Uterus (tissue), 4 donors: ENCODE measurements around the gene UBL3. TPM values are rescaled to one million over a fixed set of nuclear protein-coding genes. Genes with fewer than 3 reads are reported as not detected.

Experiments
- DNase-seq, 2 donors: peaks; one replicate each; pipeline ENCODE4 v3.0.0-alpha.2; 2019 to 2020
- H3K27ac ChIP-seq, 2 donors: fragments of 200-600 bp; sonication (generic); 1 replicate in 1 of 2; 2 replicates in 1 of 2; pipeline ENCODE4 v1.5.1; 2016 to 2018
- H3K27me3 ChIP-seq, 2 donors: fragments of 200-600 bp; sonication (generic); one replicate each; pipeline ENCODE4 v1.5.1; 2018 to 2019; ENCODE audit warnings: control low read depth in 1 of 2
- H3K36me3 ChIP-seq, 2 donors: fragments of 200-600 bp; sonication (generic); one replicate each; pipeline ENCODE4 v1.5.1; 2019; ENCODE audit warnings: control low read depth in 1 of 2
- H3K4me1 ChIP-seq, 2 donors: fragments of 200-600 bp; sonication (generic); one replicate each; pipeline ENCODE4 v1.5.1; 2018 to 2019; ENCODE audit warnings: control low read depth in 1 of 2
- H3K4me3 ChIP-seq, 2 donors: fragments of 200-600 bp; sonication (generic); 1 replicate in 1 of 2; 2 replicates in 1 of 2; pipeline ENCODE4 v1.5.1; 2018 to 2019; ENCODE audit warnings: mild to moderate bottlenecking in 1 of 2
- H3K9me3 ChIP-seq, 2 donors: fragments of 200-600 bp; sonication (generic); one replicate each; pipeline ENCODE4 v1.5.1; 2019; ENCODE audit warnings: control low read depth in 1 of 2
- CTCF ChIP-seq, 4 experiments: fragments of 200-600 bp in 2 of 4; fragments of 450-650 bp in 2 of 4; sonication (generic) in 2 of 4; IDR thresholded peaks; one replicate each; pipeline ENCODE4 v1.5.1; 2016 to 2019; ENCODE audit warnings: antibody characterized with exemption in 4 of 4, mild to moderate bottlenecking in 2 of 4, moderate library complexity in 1 of 4
- POLR2A ChIP-seq, 2 donors: fragments of 450-650 bp; IDR thresholded peaks; one replicate each; pipeline ENCODE4 v1.6.1; 2016; ENCODE audit warnings: antibody characterized with exemption in 2 of 2, mild to moderate bottlenecking in 1 of 2, moderate library complexity in 1 of 2
- intact Hi-C: fragments of 100-400 bp; cut with DNase I; formaldehyde crosslinking; loops from one replicate; pipeline ENCODE4 v1.15.1; 2023; ENCODE audit warnings: low total_unique reads
- total RNA-seq, 4 donors: library from RNA; depleted of rRNA in 3 of 4; stranded (reverse); fragments of >200 nt in 3 of 4; gene quantifications; one replicate each; pipeline versions ENCODE4 v1.1.0 to v1.2.4, GENCODE V29; 2014 to 2023
- donor health status: DM: yes; HTN: yes; CAD: no.

The UBL3 gene
- total RNA-seq, 4 donors from 2014 or later = 30.2 to 59.7 (median 56.8) TPM

GRCh38 chr13:29840585-29840984 is 9.8 kb downstream of the UBL3 start:
- no peak for TF ChIP-seq POLR2A (IDR thresholded peaks at IDR 0.05)
- TF ChIP-seq CTCF (IDR thresholded peaks at IDR 0.05) = no peak
- DNase-seq = no peak
- intact Hi-C loops = no loop called here
- Histone ChIP-seq H3K27me3 (no peaks in the 10 kb centered on the region), H3K9me3 (no peaks in the 10 kb centered on the region), H3K27ac (peak overlapping the region; percentile 5 to 12), H3K4me1 (peaks cover 0 to 6% of the 10 kb centered on the region in 2 donors), H3K36me3 (no peaks in the 10 kb centered on the region), H3K4me3 (no peak overlapping the region)

GRCh38 chr13:29835280-29836061 is 14.9 kb downstream of the UBL3 start:
- H3K4me1 ChIP-seq = no peaks in the 10 kb centered on the region
- intact Hi-C loops = no loop called here
- DNase-seq = no peak

GRCh38 chr13:29832761-29833298 is 17.6 kb downstream of the UBL3 start:
- no peaks in the 10 kb centered on the region for H3K9me3 ChIP-seq
- no peaks in the 10 kb centered on the region for H3K36me3 ChIP-seq
- intact Hi-C loops = no loop called here
- no peak for TF ChIP-seq CTCF (IDR thresholded peaks at IDR 0.05)
- no peak for TF ChIP-seq POLR2A (IDR thresholded peaks at IDR 0.05)
- no peaks in the 10 kb centered on the region for H3K27me3 ChIP-seq
- H3K4me1 ChIP-seq = no peaks in the 10 kb centered on the region
- no peak for DNase-seq
- H3K27ac ChIP-seq = no peak overlapping the region
- H3K4me3 ChIP-seq = no peak overlapping the region

More at GRCh38 chr13:29835280-29836061, 14.9 kb downstream of the UBL3 start:
- Histone ChIP-seq H3K9me3 (no peaks in the 10 kb centered on the region), H3K27ac (no peak overlapping the region), H3K27me3 (no peaks in the 10 kb centered on the region), H3K4me3 (no peak overlapping the region), H3K36me3 (no peaks in the 10 kb centered on the region)
- TF ChIP-seq POLR2A (IDR thresholded peaks at IDR 0.05) = no peak
- no peak for TF ChIP-seq CTCF (IDR thresholded peaks at IDR 0.05)

GRCh38 chr13:29830000-29830399 is 20.4 kb downstream of the UBL3 start:
- no peaks in the 10 kb centered on the region for H3K9me3 ChIP-seq
- no peak for DNase-seq
- TF ChIP-seq POLR2A (IDR thresholded peaks at IDR 0.05) (no peak), CTCF (IDR thresholded peaks at IDR 0.05) (no peak)
- H3K36me3 ChIP-seq = no peaks in the 10 kb centered on the region
- H3K27ac ChIP-seq = no peak overlapping the region
- H3K4me1 ChIP-seq = no peaks in the 10 kb centered on the region
- H3K4me3 ChIP-seq = no peak overlapping the region
- intact Hi-C loops = no loop called here
- H3K27me3 ChIP-seq = no peaks in the 10 kb centered on the region

GRCh38 chr13:29819143-29819542 is 31.3 kb downstream of the UBL3 start:
- intact Hi-C loops = no loop called here
- Histone ChIP-seq H3K27me3 (no peaks in the 10 kb centered on the region), H3K9me3 (no peaks in the 10 kb centered on the region), H3K4me3 (no peak overlapping the region), H3K27ac (no peak overlapping the region), H3K4me1 (no peaks in the 10 kb centered on the region), H3K36me3 (no peaks in the 10 kb centered on the region)
- no peak for DNase-seq
- no peak for TF ChIP-seq CTCF (IDR thresholded peaks at IDR 0.05)
- TF ChIP-seq POLR2A (IDR thresholded peaks at IDR 0.05) = no peak
